Esophagus squamous epithelium (tissue), 5 donors: Measurements from ENCODE around the gene PDGFB. TPM values are rescaled to one million over a fixed set of nuclear protein-coding genes. Genes with fewer than 3 reads are reported as not detected.

Source experiments
- DNase-seq: peaks from one replicate; lab custom pipeline; 2025; lab: John Stamatoyannopoulos, UW
- H3K27ac ChIP-seq, 4 donors: fragments of 200-600 bp; sonication (generic); one replicate each; pipeline ENCODE4 v1.5.1; 2016 to 2019; ENCODE audit warnings: mild to moderate bottlenecking in 1 of 4
- H3K27me3 ChIP-seq, 4 donors: fragments of 200-600 bp; sonication (generic); 1 replicate in 3 of 4; 2 replicates in 1 of 4; pipeline versions ENCODE4 v1.5.1 to v1.6.0; 2017 to 2021; ENCODE audit warnings: antibody characterized with exemption in 1 of 4
- H3K36me3 ChIP-seq, 3 donors: fragments of 200-600 bp; sonication (generic); one replicate each; pipeline ENCODE4 v1.5.1; 2016 to 2019
- H3K4me1 ChIP-seq, 3 donors: fragments of 200-600 bp; sonication (generic); one replicate each; pipeline ENCODE4 v1.5.1; 2017 to 2019
- H3K4me3 ChIP-seq, 4 donors: fragments of 200-600 bp; sonication (generic); 1 replicate in 3 of 4; 2 replicates in 1 of 4; pipeline ENCODE4 v1.5.1; 2016 to 2019; ENCODE audit warnings: mild to moderate bottlenecking in 2 of 4, moderate library complexity in 1 of 4
- H3K9me3 ChIP-seq, 3 donors: fragments of 200-600 bp; sonication (generic); one replicate each; pipeline ENCODE4 v1.5.1; 2016 to 2019
- CTCF ChIP-seq, 6 experiments: fragments of 450-650 bp in 4 of 6; fragments of 200-600 bp in 2 of 6; sonication (generic) in 2 of 6; IDR thresholded peaks; one replicate each; pipeline ENCODE4 v1.5.1; 2016 to 2019; ENCODE audit warnings: antibody characterized with exemption in 6 of 6, mild to moderate bottlenecking in 4 of 6, moderate library complexity in 4 of 6
- POLR2A ChIP-seq, 4 donors: fragments of 450-650 bp; IDR thresholded peaks; one replicate each; pipeline ENCODE4 v1.6.1; 2017; ENCODE audit warnings: antibody characterized with exemption in 4 of 4, mild to moderate bottlenecking in 4 of 4, moderate library complexity in 3 of 4
- WGBS, 2 donors: methylation state at CpG; one replicate each; pipeline ENCODE4 v1.1.5; 2018; 5-methylcytosine and 5-hydroxymethylcytosine counted together
- intact Hi-C: fragments of 100-400 bp; cut with DNase I; formaldehyde crosslinking; loops from one replicate; pipeline ENCODE4 v1.15.0; 2022
- total RNA-seq, 4 donors: library from RNA; depleted of rRNA; stranded (reverse); fragments of >200 nt; gene quantifications; one replicate each; pipeline ENCODE4 v1.1.0, GENCODE V29; 2016
- donor health status: DM: yes; HTN: yes; CAD: no.

PDGFB gene
- total RNA-seq, 4 donors from 2014 or later = 1.2 to 6.3 (median 3.7) TPM

DNA sequence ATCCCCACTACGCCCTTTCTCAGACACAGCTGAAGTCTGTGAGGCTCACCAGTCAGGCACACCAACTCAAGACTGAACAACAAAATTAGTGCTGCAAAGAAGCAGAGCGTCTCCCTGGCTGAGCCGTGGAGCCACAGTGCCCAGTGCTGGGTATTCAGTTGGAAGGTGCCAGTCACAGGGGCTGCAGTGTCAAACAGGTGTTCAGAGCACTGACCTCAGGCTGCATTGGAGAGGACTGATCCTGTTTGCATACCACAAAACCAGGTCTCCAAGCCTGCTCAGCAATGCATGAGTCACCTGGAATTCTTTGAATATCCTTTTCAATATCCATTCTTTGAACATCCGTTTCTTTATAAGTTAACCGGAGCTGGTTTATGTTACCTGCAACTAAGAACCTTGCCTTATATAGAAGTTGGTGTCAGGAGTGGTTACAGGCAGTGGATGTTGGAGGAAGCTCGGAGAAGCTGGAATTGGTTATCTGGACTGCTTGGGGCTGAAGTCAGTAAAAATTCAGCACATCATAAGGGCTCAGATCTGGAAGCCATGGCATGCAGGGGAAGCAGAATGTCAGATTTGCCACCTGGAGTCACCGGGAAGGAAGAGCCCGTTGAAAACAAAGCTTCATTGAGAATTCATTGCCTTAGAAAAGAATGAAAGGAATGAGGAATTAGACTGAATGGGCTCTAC lies 30.3 kb downstream of the PDGFB start:
- TF ChIP-seq CTCF (IDR thresholded peaks at IDR 0.05) (no peak), POLR2A (IDR thresholded peaks at IDR 0.05) (no peak)
- no peak for DNase-seq
- H3K9me3 ChIP-seq = no peaks in the 10 kb centered on the region
- no peak overlapping the region for H3K4me3 ChIP-seq
- intact Hi-C loops = no loop called here
- 11 to 31% methylated on average over 5 to 6 of the region's 8 CpGs for WGBS, 2 donors
- no peaks in the 10 kb centered on the region for H3K36me3 ChIP-seq
- H3K4me1 ChIP-seq = peaks cover 0 to 33% (median 4%) of the 10 kb centered on the region in 3 donors
- H3K27ac ChIP-seq = peak overlapping the region in 1 of 4 donors; percentile 34
- H3K27me3 ChIP-seq = peaks cover 0 to 19% (median 0%) of the 10 kb centered on the region in 4 donors

GRCh38 chr22:39214006-39214382 lies 30.8 kb downstream of the PDGFB start:
- H3K27ac ChIP-seq = peak overlapping the region in 1 of 4 donors; percentile 34
- no peaks in the 10 kb centered on the region for H3K36me3 ChIP-seq
- no peak for TF ChIP-seq POLR2A (IDR thresholded peaks at IDR 0.05)
- TF ChIP-seq CTCF (IDR thresholded peaks at IDR 0.05) = no peak
- WGBS, 2 donors = 42 to 52% methylated on average over 7 to 8 of the region's 9 CpGs
- H3K4me1 ChIP-seq = peaks cover 0 to 33% (median 4%) of the 10 kb centered on the region in 3 donors
- no peak for DNase-seq
- no peaks in the 10 kb centered on the region for H3K9me3 ChIP-seq
- H3K27me3 ChIP-seq = peaks cover 0 to 19% (median 0%) of the 10 kb centered on the region in 4 donors
- intact Hi-C loops = no loop called here
- H3K4me3 ChIP-seq = no peak overlapping the region

DNA sequence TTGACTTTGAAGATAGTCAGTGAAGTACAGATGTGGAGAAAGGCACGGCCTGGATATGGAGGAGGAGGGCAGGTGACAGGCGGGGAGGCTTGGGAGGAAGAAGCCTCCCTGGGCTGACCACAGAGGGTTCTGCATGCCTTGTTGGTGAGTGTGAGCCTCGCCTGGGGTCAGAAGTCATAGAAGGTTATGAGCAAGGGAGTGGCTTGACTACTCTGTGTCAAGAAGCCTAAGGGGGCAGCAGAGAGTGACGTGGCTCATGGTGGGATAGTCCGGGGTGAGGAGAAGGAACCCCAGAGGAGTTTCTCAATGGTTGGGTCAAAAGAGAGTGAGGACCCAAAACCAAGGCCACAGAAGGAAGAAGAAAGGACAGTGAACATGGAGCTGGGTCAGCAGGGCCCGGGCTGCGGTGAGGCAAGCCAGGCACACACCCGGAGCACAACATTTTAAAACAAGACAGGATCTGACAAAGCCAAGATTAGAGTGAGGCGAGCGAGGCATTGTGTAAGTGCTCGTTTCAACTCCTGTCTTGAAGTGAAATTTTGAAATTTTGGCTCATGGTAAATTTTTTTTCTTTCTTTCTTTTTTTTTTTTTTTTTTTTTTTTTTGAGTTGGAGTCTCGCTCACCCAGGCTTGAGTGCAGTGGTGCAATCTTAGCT lies 31.9 kb downstream of the PDGFB start:
- intact Hi-C loops = no loop called here
- Histone ChIP-seq H3K27ac (no peak overlapping the region), H3K9me3 (no peaks in the 10 kb centered on the region), H3K27me3 (peaks cover 0 to 19% (median 0%) of the 10 kb centered on the region in 4 donors), H3K4me3 (no peak overlapping the region), H3K36me3 (no peaks in the 10 kb centered on the region), H3K4me1 (peaks cover 0 to 33% (median 4%) of the 10 kb centered on the region in 3 donors)
- TF ChIP-seq CTCF (IDR thresholded peaks at IDR 0.05) (no peak), POLR2A (IDR thresholded peaks at IDR 0.05) (no peak)
- WGBS, 2 donors = 38 to 41% methylated on average over 10 to 12 of the region's 12 CpGs
- no peak for DNase-seq

DNA sequence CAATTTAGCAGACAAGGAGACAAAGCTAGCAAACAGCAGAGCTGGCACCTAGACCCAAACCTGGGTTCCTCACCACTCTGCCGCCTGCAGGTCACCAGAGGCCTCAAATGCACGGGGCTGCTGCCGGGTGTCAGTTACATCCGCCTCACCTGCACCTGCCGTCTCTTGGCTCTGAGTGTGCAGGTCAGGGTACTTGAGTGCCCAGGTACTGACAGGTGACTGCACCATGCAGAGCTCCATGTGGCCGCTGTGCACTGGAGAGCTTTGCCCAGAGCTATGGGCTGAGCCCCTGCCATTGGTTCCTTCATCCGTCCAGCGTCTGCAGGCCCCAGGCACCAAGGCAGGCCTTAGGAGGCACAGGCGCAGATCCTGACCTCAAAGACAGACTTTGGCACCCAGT lies 35.0 kb downstream of the PDGFB start:
- no peaks in the 10 kb centered on the region for H3K9me3 ChIP-seq
- peaks cover 9 to 49% (median 14%) of the 10 kb centered on the region in 3 donors for H3K4me1 ChIP-seq
- H3K36me3 ChIP-seq = no peaks in the 10 kb centered on the region
- no peak overlapping the region for H3K27ac ChIP-seq
- intact Hi-C loops = no loop called here
- H3K27me3 ChIP-seq = peaks cover 0 to 15% (median 0%) of the 10 kb centered on the region in 4 donors
- no peak overlapping the region for H3K4me3 ChIP-seq
- DNase-seq = no peak
- no peak for TF ChIP-seq CTCF (IDR thresholded peaks at IDR 0.05)
- no peak for TF ChIP-seq POLR2A (IDR thresholded peaks at IDR 0.05)
- 90 to 95% methylated on average over 2 to 3 of the region's 9 CpGs for WGBS, 2 donors

DNA sequence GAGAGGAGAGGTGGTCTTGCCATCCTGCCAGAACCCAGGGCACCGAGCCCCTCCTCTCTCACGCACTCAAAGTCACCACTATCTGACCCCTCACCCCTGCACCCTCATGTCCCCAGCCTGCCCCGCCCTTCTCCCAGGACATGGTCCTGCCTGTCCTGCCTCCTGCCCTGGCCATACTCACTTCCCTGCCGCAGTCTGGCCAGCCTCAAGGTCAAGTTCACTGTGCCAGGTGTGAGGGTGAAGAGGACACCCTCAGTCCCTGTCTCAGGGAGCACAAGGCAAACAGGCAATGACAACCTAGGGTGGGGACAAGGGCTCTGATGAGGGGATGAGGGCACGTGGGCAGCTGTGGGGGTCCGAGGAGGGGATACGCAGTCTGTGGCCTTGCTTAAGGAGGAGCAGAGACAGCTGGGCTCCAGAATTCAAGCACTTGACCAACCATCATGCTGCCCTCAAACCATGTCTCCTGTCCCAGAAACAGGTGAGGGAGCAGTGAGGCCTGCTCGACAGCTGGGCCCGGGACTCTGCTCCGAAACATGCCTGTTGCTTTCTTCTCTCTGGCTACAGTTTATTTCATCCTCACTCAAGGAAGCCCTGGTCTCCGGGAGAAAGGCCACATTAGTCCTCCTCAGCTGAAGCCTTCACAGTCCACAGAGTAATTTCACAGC lies 36.6 kb downstream of the PDGFB start:
- Histone ChIP-seq H3K27me3 (peaks cover 0 to 3% (median 0%) of the 10 kb centered on the region in 4 donors), H3K4me3 (no peak overlapping the region), H3K27ac (no peak overlapping the region), H3K4me1 (peaks cover 9 to 35% (median 10%) of the 10 kb centered on the region in 3 donors), H3K36me3 (no peaks in the 10 kb centered on the region), H3K9me3 (no peaks in the 10 kb centered on the region)
- intact Hi-C loops = no loop called here
- TF ChIP-seq CTCF (IDR thresholded peaks at IDR 0.05) (no peak), POLR2A (IDR thresholded peaks at IDR 0.05) (no peak)
- 92 to 95% methylated on average over 7 to 9 of the region's 11 CpGs for WGBS, 2 donors
- DNase-seq = no peak
